CD4-positive, alpha-beta T cell treated with Interleukin-17A for 1 hour (primary cell): ENCODE results near the gene ANO1.

ENCODE experiments used
- DNase-seq: peaks from one replicate; pipeline ENCODE4 v3.0.0-alpha.2; 2020

The ANO1 gene

DNA sequence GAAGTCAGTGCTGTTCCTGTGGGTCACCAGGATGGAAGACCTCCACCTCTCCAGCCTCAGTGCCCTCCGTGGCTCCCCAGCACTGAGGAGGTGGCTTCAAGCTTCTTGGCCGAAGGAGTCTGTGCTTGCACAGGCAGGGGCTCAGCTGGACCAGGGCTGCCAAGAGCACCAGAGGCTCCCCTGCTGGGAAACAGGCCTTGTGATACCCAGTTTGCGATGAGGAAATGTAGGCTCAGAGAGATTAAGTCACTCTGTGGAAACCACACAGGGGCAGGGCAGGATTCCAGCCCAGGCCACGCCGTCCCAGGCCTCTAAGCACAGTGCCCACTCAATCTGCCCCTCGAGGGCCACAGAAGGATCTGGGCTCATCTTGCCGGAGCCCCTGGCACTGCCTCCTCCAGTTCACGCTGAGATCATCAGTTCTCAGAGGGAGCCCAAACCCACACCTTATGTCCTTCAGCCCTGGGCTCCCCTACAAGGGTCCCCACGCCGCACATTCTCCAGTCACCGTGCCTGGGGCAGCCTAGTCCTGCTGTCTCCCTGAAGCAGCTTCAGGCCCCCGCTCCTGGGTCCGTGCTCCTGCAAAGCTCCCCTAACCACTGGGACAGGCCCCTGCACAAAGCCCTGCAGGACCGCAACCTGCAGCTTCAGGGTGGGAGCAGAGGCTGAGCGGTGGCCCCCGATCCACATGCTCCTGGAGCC lies 21.6 kb downstream of the ANO1 start:
- DNase-seq: no peak

GRCh38 chr11:70100280-70100603 lies 22.1 kb downstream of the ANO1 start:
- DNase-seq: no peak

- DNase-seq: no peak
Measured at GRCh38 chr11:70100791-70101190, 22.7 kb downstream of the ANO1 start.

- DNase-seq: no peak
Measured at GRCh38 chr11:70103256-70103975, 25.3 kb downstream of the ANO1 start.

- no peak for DNase-seq
Measured at GRCh38 chr11:70104419-70104818, 26.3 kb downstream of the ANO1 start.

DNA sequence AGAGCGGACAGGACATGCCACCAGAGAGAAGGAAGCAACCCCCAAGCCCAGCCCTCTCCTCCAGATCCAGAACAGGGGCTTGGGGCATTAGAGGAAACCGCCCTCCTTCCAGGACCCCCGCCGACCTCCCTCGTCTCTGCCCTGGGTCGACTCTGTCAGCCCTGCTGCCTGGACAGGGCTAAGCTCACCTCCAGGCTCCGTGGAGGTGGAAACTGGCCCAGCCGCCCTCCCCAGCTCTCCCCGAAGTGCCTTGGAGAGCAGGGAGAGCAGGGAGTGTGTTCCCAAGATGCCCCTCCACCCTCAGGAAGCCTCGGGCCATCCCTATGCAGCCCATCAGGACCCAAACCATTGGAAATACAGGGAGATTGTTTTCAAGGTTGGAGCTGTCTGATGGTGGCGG lies 26.8 kb downstream of the ANO1 start:
- DNase-seq: no peak

DNA sequence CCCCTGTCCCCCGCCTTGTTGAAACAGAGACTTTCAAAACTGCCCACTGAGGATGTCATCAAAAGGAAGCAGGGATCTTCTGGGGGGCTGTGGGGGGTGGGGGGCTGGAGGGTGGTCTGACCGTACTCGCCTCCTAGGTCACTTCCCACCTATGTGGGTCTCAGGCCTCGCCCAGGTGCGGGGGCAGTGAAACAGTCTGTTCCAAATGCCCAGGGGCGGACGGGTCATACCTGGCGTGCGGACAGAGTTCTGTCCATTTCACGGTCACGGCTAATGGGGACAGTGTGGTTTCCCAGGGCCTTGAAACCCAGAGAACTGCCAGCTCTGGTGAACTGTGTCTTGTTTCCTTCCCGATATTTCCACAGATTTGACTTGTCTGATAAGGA lies 27.2 kb downstream of the ANO1 start:
- no peak for DNase-seq

DNA sequence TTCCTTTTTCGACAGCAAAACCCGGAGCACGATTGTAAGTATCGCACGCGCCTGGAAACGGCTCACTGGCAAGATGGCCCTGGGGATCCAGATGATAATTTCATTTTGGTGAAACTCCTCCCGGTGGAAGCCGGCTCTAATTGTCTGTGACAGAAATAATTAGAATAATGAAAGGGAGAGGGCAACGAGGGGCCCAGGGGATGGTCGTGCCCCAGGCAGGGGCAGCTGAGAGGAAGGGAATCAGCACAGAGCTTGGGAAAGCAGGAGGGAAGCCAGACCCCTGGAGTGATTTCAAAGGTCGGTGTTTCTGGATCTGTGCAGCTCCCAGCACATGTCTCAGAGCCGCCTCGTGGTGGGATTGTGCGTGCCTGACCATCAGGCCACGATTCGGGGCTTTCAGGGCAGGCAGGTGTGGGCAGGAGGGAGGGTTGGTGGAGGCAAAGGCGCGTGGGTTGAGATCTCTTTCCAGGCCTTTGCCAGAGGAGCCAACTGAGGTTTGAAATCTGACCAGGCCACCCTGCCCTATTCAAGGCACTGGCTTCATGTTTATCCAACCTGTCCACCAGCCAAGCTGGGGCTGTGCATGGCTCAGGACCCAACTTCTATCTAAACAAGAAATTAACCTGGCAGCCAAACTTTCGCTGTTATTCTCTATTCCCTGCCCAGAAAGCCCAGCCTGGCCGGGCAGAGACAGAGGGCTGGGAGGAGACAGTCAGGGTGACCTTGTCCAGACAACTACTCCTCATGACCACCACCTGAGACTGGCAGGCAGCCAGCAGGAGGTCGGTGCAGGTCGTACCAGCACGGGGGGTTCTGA lies 27.8 kb downstream of the ANO1 start:
- no peak for DNase-seq

- DNase-seq: no peak
Measured at GRCh38 chr11:70106757-70107156, 28.6 kb downstream of the ANO1 start.

- DNase-seq: no peak
Measured at GRCh38 chr11:70107191-70107590, 29.1 kb downstream of the ANO1 start.

DNA sequence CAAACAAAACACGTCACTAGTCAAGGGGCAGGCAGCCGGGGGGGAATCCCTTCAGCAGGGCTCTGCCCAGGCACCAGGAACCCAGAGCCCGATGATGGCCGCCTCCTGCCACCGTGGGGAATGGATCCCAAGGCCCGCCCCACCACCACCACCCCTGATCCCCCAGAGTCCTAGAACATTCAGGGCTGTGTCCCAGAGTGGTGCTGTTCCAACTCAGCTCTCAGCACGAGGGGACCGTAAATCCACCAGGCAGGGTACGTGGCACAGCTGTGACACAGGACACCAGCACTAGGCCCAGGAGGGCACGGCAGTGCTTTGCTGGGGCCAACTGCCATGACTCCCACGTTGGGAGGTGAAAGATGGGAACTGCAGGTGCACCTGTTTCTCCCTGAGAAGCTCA lies 29.6 kb downstream of the ANO1 start:
- no peak for DNase-seq

GRCh38 chr11:70108250-70108649 lies 30.1 kb downstream of the ANO1 start:
- DNase-seq: no peak

DNA sequence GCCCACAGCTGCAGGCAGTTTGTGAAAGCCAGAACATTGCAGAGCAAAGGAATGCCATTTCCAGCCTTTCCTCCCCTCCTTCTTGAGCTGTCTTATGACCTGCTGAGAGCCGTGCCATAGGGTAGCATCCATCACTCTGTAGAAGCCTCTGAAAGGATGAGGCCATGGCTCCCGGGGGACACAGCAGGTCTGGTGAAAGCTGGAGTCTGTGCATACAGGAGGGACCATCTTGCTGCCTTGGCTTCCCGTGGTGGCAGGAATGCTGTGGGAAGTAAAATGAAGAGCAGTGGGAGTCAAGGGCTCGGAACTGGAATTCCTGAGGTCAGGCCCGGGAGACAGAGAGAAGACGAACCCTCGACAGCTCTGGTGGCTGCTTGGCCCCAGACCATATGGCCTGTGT lies 30.9 kb downstream of the ANO1 start:
- no peak for DNase-seq

GRCh38 chr11:70109903-70110302 lies 31.8 kb downstream of the ANO1 start:
- no peak for DNase-seq

GRCh38 chr11:70110538-70111055 lies 32.5 kb downstream of the ANO1 start:
- DNase-seq: no peak

GRCh38 chr11:70111269-70112016 lies 33.3 kb downstream of the ANO1 start:
- no peak for DNase-seq

GRCh38 chr11:70112017-70112434 lies 33.9 kb downstream of the ANO1 start:
- DNase-seq: no peak

DNA sequence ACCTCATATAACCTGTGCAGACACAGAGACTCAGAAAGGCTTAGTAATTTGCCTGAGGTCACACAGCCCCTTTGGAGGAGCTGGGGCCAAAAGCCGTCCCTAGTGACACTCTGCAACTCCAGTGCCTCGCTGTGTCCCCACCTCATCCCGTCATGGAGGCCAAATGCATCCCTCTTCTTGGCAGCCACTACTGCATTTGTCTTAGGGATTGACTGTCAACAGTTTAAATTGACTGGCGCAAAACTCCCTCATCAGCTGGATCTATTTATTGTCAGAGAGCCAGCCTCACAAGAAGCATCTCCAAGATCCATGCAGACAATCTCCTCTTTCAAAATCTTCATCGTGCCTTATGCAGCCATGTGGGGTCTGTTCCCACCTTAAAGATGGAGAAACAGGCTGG lies 35.7 kb downstream of the ANO1 start:
- no peak for DNase-seq

DNA sequence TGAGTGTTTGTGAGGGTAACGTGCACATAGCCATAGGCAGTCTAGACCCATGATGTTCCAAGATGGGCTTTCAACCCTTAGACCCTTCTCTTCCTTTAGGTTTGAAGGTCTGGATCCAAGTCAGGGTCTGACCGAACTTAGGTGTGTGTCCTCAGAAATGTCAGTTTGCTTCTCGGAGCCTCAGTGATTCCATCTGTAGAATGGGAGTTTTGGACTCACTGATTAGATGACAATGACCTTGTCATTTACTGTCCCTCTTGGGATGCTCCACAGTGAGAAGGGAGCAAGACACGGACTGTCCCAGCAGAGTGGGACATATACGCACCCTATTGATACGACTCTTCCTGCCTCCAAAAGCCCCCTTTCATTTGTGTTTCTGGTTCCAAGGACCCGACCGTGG lies 37.7 kb downstream of the ANO1 start:
- DNase-seq: no peak

DNA sequence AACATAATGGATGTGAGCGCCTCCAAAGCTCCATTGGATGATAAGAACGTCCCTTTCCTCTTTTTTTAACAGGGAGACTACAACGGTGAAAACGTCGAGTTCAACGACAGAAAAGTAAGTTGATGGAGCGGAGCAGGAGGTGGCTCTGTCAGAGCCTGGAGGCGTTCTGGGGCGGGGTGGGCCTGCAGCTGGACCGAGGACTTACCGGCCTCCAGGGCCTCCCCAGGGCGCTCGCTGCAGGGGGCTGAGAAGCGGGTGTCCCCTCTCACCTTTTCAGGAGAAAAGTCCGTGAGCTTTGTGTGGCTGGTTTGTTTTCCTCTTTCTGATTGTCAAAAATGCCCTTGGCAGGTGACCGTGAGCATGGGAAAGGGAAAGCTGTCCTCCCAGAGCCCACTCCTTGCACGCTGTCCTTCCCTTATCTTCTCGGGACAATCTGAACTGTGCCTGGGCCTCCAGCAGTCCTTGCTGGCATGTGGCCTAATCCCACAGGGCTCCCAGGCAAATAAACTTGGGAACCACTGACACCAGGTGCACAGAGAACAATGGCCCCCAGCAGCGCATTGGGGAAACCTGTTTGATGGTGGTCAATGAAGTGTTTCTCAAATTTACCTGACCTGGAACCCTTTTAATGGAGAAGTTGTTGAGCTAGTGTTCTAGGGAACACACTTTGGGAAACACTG lies 38.4 kb downstream of the ANO1 start:
- DNase-seq: no peak

GRCh38 chr11:70117567-70118145 lies 39.5 kb downstream of the ANO1 start:
- DNase-seq: no peak

- DNase-seq: no peak
Measured at GRCh38 chr11:70118642-70119041, 40.5 kb downstream of the ANO1 start.
